IPS-11a (cell line): ENCODE results near the gene GMPPA.

Source experiments
- H3K4me3 ChIP-seq: one replicate; pipeline ENCODE4 v1.5.1; 2013; ENCODE audit warnings: low read depth, low read length, control low read depth

Gene GMPPA

DNA sequence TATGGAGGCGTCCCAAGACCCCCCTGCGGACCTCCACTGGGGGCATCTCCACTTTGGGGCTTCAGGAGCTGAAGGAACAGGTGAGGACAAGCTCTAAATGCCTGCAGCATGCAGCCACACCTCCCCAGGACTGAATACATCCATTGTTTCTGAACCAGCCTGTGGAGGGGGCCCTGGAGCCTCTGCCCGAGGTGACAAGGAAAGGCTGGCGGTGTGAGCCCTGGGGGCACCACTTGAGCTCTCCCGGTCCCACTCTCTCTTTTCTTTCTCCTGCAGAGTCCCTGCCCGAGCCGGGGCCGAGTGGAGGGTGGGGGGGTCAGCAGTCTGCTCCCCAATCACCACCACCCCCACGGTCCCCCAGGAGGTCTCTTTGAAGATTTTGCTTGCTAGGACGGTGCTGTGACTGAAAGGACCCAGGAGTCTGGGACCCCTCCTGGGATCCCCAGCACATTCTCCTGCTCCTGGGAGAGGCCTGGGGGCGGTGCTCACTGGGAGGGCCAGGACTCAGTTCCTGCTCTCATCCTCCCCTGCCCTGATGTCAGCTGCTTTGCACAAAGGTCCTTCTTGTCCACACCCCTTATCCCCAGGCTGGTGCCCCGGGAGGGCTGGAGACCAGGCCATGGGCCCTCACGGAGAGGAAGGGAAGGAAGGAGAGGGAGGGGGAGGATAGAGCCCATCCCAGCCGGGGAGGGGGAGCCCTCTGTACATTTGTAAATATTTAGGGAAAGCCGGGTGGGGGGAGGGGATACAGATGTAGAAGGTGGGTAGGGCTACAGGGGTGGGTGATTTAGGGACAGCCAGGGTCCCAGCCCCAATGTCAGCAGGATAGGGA lies 39.2 kb downstream of the GMPPA start:
- H3K4me3 ChIP-seq, result no peak overlapping the region

- H3K4me3 ChIP-seq, result no peak overlapping the region
These were observed 39.8 kb downstream of the GMPPA start for GRCh38 chr2:219538504-219538951.

DNA sequence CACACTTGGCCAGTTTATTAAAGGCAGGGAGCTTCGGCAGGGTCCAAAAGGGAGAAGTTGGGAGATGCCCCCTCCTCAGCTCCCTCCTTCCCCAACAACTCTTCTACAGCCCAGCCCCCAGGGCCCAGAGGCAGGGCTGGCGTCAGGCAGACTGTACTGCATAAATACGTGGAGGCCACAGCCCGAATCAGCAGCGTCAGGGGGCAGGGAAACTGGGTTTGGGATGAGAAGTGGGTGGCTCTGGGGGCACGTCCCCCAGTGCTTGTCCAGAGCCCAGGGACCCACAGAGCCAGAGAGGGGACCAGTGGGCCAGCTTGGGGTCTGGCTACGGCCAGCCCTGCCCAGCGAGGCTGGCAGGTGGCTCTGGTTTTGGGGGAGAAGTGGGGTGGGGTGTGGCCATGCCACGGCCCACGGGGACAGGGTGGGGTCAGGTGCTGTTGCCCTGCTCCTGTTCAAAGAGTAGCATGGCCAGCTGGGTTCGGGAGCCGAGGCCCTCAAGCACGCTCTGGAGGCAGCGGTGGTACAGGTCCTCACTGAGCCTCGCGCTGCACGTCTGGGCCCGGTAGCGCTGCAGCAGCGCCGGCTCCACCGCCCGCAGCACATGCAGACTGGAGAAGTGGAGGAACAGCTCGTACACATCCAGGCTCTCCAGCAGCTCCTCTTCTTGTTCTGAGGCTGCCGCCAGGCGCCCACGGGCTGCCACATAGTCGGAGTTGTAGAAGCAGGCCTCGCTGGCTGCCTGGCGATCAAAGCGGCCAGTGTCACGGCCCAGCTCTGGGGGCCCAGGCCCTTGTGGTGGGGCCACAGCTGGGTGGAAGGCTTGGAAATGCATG lies 40.5 kb downstream of the GMPPA start:
- H3K4me3 ChIP-seq, result no peak overlapping the region

- H3K4me3 ChIP-seq, result no peak overlapping the region
These were observed 41.4 kb downstream of the GMPPA start for GRCh38 chr2:219539926-219540678.

DNA sequence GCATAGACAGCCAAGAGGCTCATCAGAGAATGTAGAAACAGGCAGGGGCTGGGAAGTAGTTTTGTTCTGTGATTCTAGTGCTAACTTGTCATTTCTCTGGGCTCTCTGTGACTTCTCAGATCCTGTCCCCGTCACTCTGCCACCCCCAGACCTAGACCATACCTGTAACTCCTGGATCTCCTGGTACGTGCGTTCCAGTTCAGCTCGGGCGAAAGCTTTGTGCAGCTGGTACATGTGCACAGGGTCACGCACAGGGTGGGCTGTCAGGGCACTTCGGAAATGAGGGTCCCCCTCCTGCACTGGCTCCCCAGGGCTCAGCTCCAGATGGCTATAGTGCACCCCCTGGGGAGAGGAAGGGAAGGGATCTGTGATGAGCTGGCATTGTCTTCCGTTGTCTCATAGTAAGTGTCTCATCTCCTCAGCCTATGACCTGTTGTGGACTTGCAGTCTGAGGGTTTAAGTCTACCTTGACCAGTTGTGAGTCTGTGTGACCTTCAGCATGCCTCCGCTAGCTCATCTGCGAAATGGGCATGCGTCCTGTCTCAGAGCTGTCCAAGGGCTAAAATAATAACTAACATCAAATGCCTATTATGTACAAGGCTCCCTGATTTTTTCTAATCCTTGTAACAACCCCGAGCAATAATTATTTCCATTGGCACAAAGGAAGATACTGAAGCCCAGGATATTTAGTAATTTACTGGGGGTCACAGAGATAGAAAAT lies 42.3 kb downstream of the GMPPA start:
- H3K4me3 ChIP-seq, result no peak overlapping the region

- H3K4me3 ChIP-seq, result no peak overlapping the region
These were observed 43.0 kb downstream of the GMPPA start for GRCh38 chr2:219541611-219542180.

DNA sequence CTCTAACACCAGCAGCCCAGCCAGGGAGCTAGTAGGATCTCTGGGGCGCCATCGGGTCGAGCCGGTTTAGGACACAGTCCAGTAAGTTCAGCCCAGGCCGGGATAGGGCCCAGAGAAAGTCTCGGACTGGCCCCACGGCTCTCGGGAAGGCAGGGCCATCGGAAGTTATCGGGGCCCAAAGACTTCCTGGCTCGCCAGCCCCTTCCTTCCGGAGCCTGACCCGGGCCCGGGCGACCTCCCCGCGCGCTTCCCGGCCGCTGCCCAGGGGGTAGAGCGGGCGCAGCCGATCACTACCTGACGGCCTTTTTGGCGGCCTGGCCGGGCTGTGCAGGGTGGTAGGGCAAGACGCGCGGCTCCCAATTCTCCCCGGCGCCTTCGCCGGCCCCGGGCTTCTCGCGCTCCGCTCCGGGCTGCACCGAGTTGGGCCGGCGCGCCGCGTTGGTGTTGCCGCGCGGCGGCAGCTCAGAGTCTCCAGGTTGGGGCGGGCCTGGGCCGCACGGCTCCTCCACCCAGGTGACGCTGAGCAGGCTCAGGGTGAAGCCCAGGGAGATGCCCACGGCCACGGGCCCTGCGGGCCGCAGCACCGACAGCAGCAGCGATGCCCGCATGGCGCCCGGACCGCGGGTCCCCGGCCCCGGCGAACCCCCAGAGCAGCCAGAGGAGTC lies 44.4 kb downstream of the GMPPA start:
- peak overlapping the region; percentile 77 for H3K4me3 ChIP-seq

- H3K4me3 ChIP-seq, result peak within 1 kb of the TSS; percentile 77
These were observed 45.1 kb downstream of the GMPPA start, which contains the start of the genes CHPF and TMEM198 for GRCh38 chr2:219543596-219544358. Gene CHPF (minus strand): TSS chr2:219543809. CDS start chr2:219543538, 271 bp downstream. Gene TMEM198 (plus strand): TSS chr2:219544028. CDS start chr2:219544728, 700 bp downstream.

DNA sequence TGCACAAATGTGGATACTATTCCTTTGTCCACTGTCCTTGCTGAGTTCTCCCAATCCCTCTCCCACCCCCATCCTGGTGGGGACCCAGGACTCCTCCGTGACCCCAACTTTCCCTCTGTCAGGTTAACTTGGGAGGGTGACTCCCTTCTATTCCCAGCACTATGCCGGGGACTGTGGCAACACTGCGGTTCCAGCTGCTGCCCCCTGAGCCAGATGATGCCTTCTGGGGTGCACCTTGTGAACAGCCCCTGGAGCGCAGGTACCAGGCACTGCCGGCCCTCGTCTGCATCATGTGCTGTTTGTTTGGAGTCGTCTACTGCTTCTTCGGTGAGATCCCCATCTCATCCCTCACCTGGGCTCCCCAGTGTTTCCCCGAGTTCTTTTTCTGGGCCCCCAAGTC lies 45.9 kb downstream of the GMPPA start:
- H3K4me3 ChIP-seq, result peak overlapping the region; percentile 53

DNA sequence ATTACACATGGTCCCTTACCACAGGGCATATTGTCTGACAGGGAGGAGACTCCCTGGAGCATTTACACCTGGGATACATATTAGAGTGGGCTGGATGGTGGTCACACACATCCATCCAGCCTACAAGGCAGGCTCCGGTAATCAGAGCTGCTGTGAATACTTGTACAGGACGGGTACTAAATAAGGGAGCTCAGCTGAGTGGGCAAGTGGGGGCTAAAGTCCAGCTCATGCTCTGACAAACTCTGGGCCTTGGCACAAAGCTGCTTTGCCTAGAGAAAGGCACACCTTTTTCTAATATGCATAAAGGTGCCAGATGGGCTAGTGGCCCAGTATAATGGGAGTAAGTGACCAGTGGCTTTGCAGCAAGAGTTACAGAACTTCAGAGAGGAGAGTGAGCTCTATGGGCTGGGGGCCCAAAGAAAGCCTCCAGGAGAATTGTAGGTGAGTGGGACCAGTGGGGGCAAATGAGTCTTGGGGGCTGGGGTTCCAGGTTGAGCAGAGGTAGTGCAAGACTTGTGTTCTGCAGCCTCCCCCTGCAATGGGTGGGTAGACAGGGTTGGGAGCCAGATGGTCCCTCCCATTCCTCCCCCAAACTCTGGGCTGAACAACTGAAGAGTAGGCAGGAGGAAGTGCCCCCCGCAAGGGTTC lies 46.7 kb downstream of the GMPPA start:
- H3K4me3 ChIP-seq, result no peak overlapping the region

DNA sequence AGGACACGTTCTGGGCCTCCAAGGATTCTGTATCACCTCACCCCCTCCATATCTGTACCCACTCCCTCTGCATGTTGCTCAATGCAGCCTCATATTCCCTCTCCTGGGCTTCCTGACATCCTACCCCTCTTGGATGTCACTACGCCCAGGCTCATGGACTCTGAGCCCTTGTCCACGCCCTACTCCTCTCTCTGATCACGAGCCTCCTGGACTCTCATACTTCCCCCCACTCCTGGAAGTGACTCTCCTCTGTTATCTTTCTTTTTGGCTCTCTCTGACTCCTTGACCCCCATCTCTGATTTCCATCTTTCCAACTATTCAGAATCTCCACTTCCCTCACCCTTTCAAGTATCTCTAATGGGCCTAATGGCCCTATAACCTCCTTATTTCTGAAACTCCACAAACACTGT lies 47.3 kb downstream of the GMPPA start:
- H3K4me3 ChIP-seq, result no peak overlapping the region

DNA sequence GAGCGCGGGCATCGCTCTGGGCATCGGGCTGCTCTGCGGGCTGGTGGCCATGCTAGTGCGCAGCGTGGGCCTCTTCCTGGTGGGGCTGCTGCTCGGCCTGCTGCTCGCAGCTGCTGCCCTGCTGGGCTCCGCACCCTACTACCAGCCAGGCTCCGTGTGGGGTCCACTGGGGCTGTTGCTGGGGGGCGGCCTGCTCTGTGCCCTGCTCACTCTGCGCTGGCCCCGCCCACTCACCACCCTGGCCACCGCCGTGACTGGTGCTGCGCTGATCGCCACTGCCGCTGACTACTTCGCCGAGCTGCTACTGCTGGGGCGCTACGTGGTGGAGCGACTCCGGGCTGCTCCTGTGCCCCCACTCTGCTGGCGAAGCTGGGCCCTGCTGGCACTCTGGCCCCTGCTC lies 48.9 kb downstream of the GMPPA start:
- no peak overlapping the region for H3K4me3 ChIP-seq

GRCh38 chr2:219548990-219549389 lies 50.3 kb downstream of the GMPPA start:
- H3K4me3 ChIP-seq, result no peak overlapping the region

- no peak overlapping the region for H3K4me3 ChIP-seq
These were observed 50.9 kb downstream of the GMPPA start for GRCh38 chr2:219549619-219550018.

GRCh38 chr2:219551441-219552381 lies 53.0 kb downstream of the GMPPA start:
- H3K4me3 ChIP-seq, result peak overlapping the region; percentile 63

GRCh38 chr2:219552382-219553167 lies 53.9 kb downstream of the GMPPA start:
- peak overlapping the region; percentile 63 for H3K4me3 ChIP-seq

- peak overlapping the region; percentile 63 for H3K4me3 ChIP-seq
These were observed 54.4 kb downstream of the GMPPA start for GRCh38 chr2:219553168-219553417.
